AG09319 (cell line): ENCODE results near the gene CUL7.

ENCODE experiments used
- DNase-seq: peaks from one replicate; pipeline ENCODE4 v3.0.0-alpha.2; 2010; ENCODE audit warnings: low read depth; ENCODE audit errors: extremely low read depth
- CTCF ChIP-seq: IDR thresholded peaks from 2 replicates; pipeline ENCODE4 v1.5.1; 2011; ENCODE audit warnings: low read depth, mild to moderate bottlenecking, inconsistent platforms, low read length, moderate library complexity

Gene CUL7

DNA sequence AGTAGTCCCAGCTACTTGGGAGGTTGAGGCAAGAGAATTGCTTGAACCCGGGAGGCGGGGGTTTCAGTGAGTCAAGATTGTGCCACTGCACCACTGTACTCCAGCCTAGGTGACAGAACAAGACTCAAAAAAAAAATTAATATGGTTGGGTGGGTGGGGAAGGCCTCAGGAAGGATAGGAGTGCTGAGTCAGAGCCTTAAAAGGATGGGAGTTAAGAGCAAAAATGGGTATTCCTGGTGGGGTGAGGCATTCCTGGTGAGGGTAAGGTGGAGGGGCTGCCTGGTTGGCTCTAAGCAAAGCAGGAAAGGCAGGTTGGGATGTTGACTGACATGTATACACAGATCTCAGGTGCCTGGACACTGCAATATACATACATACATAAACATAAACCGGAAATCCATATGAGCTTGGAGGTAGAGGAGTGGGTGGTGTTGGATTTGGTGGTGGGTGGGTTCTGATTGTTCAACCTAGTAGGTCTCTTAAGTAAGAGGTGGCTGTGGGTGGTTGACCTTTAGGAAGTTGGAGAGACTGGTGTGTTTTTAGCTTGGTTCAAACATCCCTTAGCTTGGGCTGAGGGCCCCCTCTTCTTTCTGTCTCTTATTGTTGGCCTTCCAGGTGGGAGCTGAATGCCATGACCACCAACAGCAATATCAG is 33.5 kb downstream of the CUL7 start:
- DNase-seq, result no peak
- TF ChIP-seq CTCF, result no peak

- DNase-seq, result no peak
- no peak for TF ChIP-seq CTCF
These were observed 34.5 kb downstream of the CUL7 start for GRCh38 chr6:43019152-43019551.

- DNase-seq, result no peak
- TF ChIP-seq CTCF, result no peak
These were observed 36.7 kb downstream of the CUL7 start for GRCh38 chr6:43016943-43017334.

DNA sequence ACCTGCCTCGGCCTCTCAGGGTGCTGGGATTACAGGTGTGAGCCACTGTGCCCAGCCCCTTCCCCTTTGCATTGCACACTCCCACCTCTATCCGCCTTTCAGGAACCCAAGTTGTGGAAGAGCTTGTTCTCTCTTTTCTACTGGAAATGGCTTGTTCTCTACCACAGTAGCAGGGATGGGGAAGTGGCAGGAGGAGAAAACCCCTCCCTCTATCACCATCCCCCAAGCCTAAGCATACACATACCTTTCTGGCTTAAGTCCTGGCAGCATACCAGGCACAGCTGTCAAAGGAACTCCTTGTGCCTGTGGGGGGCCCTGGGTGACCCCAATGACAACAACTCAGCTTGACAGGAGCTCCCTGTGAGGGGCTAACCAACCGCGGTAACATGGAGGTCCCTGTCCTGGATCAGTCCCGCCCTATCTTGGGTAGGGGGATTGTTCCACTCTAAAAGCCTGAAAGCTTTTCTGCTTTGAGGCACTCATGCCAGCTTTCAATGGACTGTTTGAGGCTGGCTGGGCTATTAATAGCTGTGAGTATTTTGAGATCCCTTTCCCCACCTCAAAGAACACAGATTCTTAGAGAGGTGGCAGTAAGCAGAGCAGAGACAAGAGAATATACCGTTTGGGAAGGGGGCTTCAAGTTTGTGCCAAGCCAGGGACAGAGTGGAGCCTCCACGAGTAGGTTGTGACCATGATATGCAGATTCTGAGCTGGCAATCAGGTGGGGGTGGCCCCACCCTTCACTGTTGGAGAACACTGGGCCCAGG is 37.3 kb downstream of the CUL7 start:
- TF ChIP-seq CTCF, result no peak
- DNase-seq, result no peak

DNA sequence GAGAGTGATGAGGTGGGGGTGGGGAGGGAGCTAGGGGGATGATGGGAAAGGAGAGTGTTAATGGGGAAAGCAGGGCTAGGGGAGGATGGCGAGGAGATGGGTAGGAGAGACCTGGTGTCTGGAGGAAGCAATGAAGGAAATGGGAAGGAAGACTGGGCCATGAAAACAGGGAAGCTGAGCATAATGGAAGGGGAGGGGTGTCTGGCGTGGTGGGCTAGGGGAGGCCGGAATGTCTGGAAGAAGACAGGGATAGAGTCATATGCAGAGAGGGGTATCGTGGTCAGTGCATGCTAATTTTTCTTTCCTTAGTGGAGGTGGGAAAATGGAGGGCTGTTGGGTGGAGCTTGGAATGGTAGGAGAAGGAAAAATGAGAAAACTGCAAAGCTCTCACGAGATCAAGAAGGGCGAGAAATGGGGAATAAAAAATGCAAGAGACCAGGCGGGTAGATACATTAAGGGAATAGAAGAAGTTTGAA is 39.2 kb downstream of the CUL7 start:
- DNase-seq, result no peak
- TF ChIP-seq CTCF, result no peak

- TF ChIP-seq CTCF, result no peak
- peak; percentile 100 for DNase-seq
These were observed 39.7 kb downstream of the CUL7 start, which contains the start of the genes KLHDC3 and MEA1 for GRCh38 chr6:43013843-43014433. Gene KLHDC3, plus strand, starts transcription at chr6:43014249. Its CDS starts 2,944 bp downstream, at chr6:43017193. Gene MEA1, minus strand, starts transcription at chr6:43013946. Its CDS starts 133 bp downstream, at chr6:43013813.
